Caco-2 (cell line): ENCODE measurements around the gene CUZD1. TPM values are rescaled to one million over a fixed set of nuclear protein-coding genes. Genes with fewer than 3 reads are reported as not detected.

Source experiments
- BruUV-seq: library from RNA; stranded (reverse); fragments of 400-500 nt; replicated peaks from 2 replicates; lab custom pipeline; 2021; lab: Mats Ljungman, UMichigan
- CTCF ChIA-PET: fragments of 300-600 bp; sonication (Branson Sonifier 250); formaldehyde crosslinking; loops from one replicate; lab custom pipeline; 2022; ENCODE audit warnings: antibody characterized with exemption; lab: Charles Lee
- POLR2A ChIA-PET: fragments of 300-600 bp; sonication (Branson Sonifier 250); formaldehyde crosslinking; loops from one replicate; lab custom pipeline; 2022; ENCODE audit warnings: antibody characterized with exemption; lab: Charles Lee
- DNase-seq, 2 experiments: peaks; one replicate each; pipeline versions ENCODE4 v3.0.0 to v3.0.0-alpha.2; 2020 to 2022
- H3K27me3 ChIP-seq: replicated peaks from 2 replicates; pipeline ENCODE4 v1.6.0; 2011; ENCODE audit warnings: low read length; ENCODE audit not compliant: control insufficient read depth, insufficient read depth
- H3K36me3 ChIP-seq: 2 replicates; pipeline ENCODE4 v1.5.1; 2011; ENCODE audit warnings: low read length; ENCODE audit not compliant: control insufficient read depth, insufficient read depth
- H3K4me1 ChIP-seq: fragments of 250-450 bp; sonication (Bioruptor Pico); 2 replicates; pipeline ENCODE4 v1.5.1; 2020; ENCODE audit warnings: mild to moderate bottlenecking
- H3K4me3 ChIP-seq: 2 replicates; pipeline ENCODE4 v1.5.1; 2011; ENCODE audit warnings: low read depth, mild to moderate bottlenecking, control low read depth, low read length
- H3K9me3 ChIP-seq: fragments of 250-450 bp; sonication (Bioruptor Pico); 2 replicates; pipeline ENCODE4 v1.5.1; 2020; ENCODE audit warnings: mild to moderate bottlenecking, moderate library complexity
- H3K27ac Mint-ChIP-seq: one replicate; pipeline ENCODE4 v1.8.0; 2022; ENCODE audit warnings: mixed read lengths; ENCODE audit not compliant: unreplicated experiment
- H3K27me3 Mint-ChIP-seq: one replicate; pipeline ENCODE4 v1.8.0; 2022; ENCODE audit warnings: mixed read lengths; ENCODE audit not compliant: insufficient read depth, unreplicated experiment
- H3K36me3 Mint-ChIP-seq: one replicate; pipeline ENCODE4 v1.8.0; 2022; ENCODE audit warnings: mild to moderate bottlenecking, mixed read lengths; ENCODE audit not compliant: insufficient read depth, unreplicated experiment
- H3K4me1 Mint-ChIP-seq: one replicate; pipeline ENCODE4 v1.8.0; 2022; ENCODE audit warnings: low read depth, mixed read lengths; ENCODE audit not compliant: unreplicated experiment
- H3K4me3 Mint-ChIP-seq: one replicate; pipeline ENCODE4 v1.8.0; 2022; ENCODE audit warnings: mild to moderate bottlenecking, moderate library complexity, mixed read lengths; ENCODE audit not compliant: unreplicated experiment
- H3K9me3 Mint-ChIP-seq: one replicate; pipeline ENCODE4 v1.8.0; 2022; ENCODE audit warnings: mixed read lengths; ENCODE audit not compliant: unreplicated experiment
- CTCF ChIP-seq, 2 experiments: fragments of 200-600 bp in 1 of 2; IDR thresholded peaks; 1 replicate in 1 of 2; 2 replicates in 1 of 2; pipeline versions ENCODE4 v1.5.1 to v1.8.0; 2011 to 2022; ENCODE audit warnings: antibody characterized with exemption in 1 of 2, control low read depth in 1 of 2, inconsistent platforms in 1 of 2, low read depth in 1 of 2, low read length in 1 of 2, mild to moderate bottlenecking in 1 of 2, moderate library complexity in 1 of 2; ENCODE audit not compliant: insufficient read depth in 1 of 2, severe bottlenecking in 1 of 2, unreplicated experiment in 1 of 2
- intact Hi-C: fragments of 100-400 bp; cut with micrococcal nuclease; formaldehyde crosslinking; loops from one replicate; pipeline ENCODE4 v1.10.0; 2022; ENCODE audit not compliant: unreplicated experiment
- total RNA-seq: library from RNA; stranded (reverse); gene quantifications from 2 replicates; pipeline ENCODE4 v1.2.3, GENCODE V29; 2022

Gene CUZD1
- total RNA-seq, 1 experiment from 2014 or later: 2.1 TPM

- ChIA-PET POLR2A (no interaction called here), CTCF (no interaction called here)
- Histone ChIP-seq H3K4me3 (no peak overlapping the region), H3K27me3 (no peaks in the 10 kb centered on the region), H3K36me3 (no peaks in the 10 kb centered on the region), H3K9me3 (no peaks in the 10 kb centered on the region), H3K4me1 (no peaks in the 10 kb centered on the region)
- Mint-ChIP-seq H3K4me3 (no peak overlapping the region), H3K27ac (no peak overlapping the region), H3K4me1 (no peaks in the 10 kb centered on the region), H3K9me3 (no peaks in the 10 kb centered on the region), H3K36me3 (peaks cover 4% of the 10 kb centered on the region), H3K27me3 (no peaks in the 10 kb centered on the region)
- intact Hi-C loops: no loop called here
- no peak for DNase-seq
- no peak for TF ChIP-seq CTCF (IDR thresholded peaks at IDR 0.05; ENCODE audit: insufficient read depth in 1 of 2, low read depth in 1 of 2, low read length in 1 of 2, severe bottlenecking in 1 of 2, unreplicated experiment in 1 of 2)
- no TSS peak for BruUV-seq
Observed at GRCh38 chr10:122835908-122836307, 9.7 kb downstream of the CUZD1 start.

GRCh38 chr10:122830965-122831353, 14.7 kb downstream of the CUZD1 start:
- no TSS peak for BruUV-seq
- Histone ChIP-seq H3K36me3 (no peaks in the 10 kb centered on the region), H3K27me3 (no peaks in the 10 kb centered on the region), H3K4me3 (no peak overlapping the region), H3K9me3 (no peaks in the 10 kb centered on the region), H3K4me1 (no peaks in the 10 kb centered on the region)
- ChIA-PET POLR2A (no interaction called here), CTCF (no interaction called here)
- peaks cover 9% of the 10 kb centered on the region for H3K36me3 Mint-ChIP-seq
- peaks cover 2% of the 10 kb centered on the region for H3K27me3 Mint-ChIP-seq
- DNase-seq: no peak
- H3K9me3 Mint-ChIP-seq: no peaks in the 10 kb centered on the region
- intact Hi-C loops: no loop called here
- H3K4me1 Mint-ChIP-seq: no peaks in the 10 kb centered on the region
- no peak for TF ChIP-seq CTCF (IDR thresholded peaks at IDR 0.05; ENCODE audit: insufficient read depth in 1 of 2, low read depth in 1 of 2, low read length in 1 of 2, severe bottlenecking in 1 of 2, unreplicated experiment in 1 of 2)
- no peak overlapping the region for H3K4me3 Mint-ChIP-seq
- no peak overlapping the region for H3K27ac Mint-ChIP-seq

- H3K27me3 ChIP-seq: no peaks in the 10 kb centered on the region
- peaks cover 9% of the 10 kb centered on the region for H3K36me3 Mint-ChIP-seq
- intact Hi-C loops: no loop called here
- POLR2A ChIA-PET: no interaction called here
- no peaks in the 10 kb centered on the region for H3K9me3 ChIP-seq
- H3K4me3 Mint-ChIP-seq: no peak overlapping the region
- no TSS peak for BruUV-seq
- H3K9me3 Mint-ChIP-seq: no peaks in the 10 kb centered on the region
- peaks cover 7% of the 10 kb centered on the region for H3K27me3 Mint-ChIP-seq
- no peaks in the 10 kb centered on the region for H3K4me1 Mint-ChIP-seq
- H3K4me3 ChIP-seq: no peak overlapping the region
- no peaks in the 10 kb centered on the region for H3K4me1 ChIP-seq
- H3K27ac Mint-ChIP-seq: no peak overlapping the region
- no peaks in the 10 kb centered on the region for H3K36me3 ChIP-seq
- no peak for TF ChIP-seq CTCF (IDR thresholded peaks at IDR 0.05; ENCODE audit: insufficient read depth in 1 of 2, low read depth in 1 of 2, low read length in 1 of 2, severe bottlenecking in 1 of 2, unreplicated experiment in 1 of 2)
- no peak for DNase-seq
- CTCF ChIA-PET: no interaction called here
Observed at GRCh38 chr10:122830273-122830964, 15.2 kb downstream of the CUZD1 start.
